HG03175 (cell line): ENCODE measurements around the gene NR5A1.

Source experiments
- ATAC-seq: cut with Tn5 transposase; IDR thresholded peaks from one replicate; pipeline ENCODE4 v1.9.1; 2021; ENCODE audit warnings: mild to moderate bottlenecking, moderate library complexity; ENCODE audit not compliant: unreplicated experiment

Gene NR5A1

DNA sequence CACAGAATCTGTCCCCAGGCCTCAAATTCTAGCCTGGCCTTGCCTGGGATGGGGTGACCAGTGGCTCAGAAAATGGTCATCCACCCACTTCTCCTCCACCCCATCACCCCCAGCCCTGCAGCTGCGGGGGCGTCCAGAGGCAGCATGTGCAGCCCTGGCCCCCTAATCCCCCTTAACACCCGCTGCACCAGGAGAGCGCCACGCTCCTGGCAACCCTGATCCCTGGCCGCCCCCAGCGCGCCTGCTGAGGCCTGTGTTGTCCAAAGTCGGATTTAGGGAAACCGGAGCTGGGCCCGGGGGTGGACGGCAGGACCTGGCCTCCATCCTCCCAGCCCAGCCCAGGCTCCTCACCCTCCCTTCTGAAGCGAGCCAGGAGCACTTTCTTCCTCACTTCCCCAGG lies 22.0 kb downstream of the NR5A1 start:
- no peak for ATAC-seq

DNA sequence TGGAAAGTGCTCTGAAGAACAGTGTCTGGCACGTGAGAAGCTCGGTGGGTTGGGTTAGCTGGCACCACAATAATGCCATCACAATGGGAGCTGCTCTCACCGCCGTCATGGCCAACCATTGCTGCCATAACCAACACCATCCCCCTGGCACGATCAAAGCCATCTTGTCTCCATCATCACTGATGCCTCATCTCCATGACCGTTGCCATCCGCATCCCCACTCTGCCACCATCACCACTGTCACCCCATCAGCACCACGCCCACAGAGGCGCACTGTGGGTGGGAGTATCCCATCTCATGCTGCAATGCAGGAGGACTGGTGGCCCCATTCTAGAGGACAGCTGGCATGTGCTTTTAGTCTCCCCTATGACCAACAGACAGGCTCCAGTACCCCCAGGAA lies 23.7 kb downstream of the NR5A1 start:
- ATAC-seq = no peak

DNA sequence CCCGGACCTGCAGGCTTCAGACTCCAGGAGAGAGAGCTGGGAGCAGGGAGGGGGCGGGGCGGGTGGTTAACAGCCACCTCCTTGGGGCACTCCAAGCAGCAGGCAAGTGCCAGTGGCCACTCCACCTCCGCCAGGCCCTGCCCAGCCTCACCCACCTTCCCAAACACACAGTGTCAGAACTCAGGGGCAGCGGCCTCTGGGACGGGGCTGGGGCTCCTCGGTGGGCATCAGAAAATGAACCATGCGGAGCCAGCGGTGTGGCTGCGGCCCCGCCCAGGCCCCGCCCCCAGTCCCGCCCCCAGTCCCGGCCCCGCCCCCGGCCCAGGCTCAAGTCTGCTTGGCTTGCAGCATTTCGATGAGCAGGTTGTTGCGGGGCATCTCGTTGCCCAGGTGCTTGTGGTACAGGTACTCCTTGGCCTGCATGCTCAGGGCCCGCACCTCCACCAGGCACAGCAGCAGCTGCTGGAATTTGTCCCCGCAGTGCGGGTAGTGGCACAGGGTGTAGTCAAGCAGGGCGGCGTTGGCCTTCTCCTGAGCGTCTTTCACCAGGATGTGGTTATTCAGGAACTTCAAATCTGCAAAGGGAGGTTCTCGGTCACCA lies 24.7 kb downstream of the NR5A1 start:
- ATAC-seq = no peak

DNA sequence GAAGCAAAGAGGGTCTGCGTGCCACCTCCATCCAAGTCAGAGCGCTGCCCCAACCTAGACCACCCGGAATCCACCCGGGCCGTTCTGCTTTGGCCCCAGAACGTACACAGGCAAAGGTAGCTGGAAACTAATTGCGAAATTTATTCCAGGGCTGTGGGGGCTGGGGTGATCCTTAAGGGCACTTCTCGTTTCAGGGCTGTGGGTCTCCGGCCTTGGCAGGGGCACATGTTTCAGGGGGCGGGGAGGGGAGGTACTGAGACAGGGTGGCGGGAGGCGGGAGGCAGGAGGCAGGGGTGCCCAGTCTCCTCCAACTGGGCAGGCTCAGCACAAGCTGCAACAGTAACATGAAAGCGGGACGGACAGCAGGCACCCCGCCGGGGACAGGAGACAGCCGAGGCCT lies 26.1 kb downstream of the NR5A1 start:
- ATAC-seq = no peak

DNA sequence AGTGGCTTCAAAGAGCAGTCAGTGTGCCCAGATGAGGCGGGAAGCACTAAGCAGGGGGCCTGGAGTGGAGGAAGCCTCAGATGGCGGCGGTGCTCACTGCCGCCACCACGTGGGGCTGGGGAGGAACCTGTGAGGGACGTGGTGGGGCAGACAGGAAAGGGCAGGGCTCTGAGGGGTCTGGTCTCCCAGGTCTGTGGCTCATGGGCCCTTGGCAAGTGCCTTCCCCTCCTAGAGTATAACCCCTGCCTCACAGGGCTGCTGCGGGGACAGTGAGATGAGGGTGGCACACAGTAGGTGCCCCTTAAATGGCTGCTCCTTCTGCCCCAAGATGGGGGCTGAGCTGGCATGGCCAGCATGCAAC lies 26.6 kb downstream of the NR5A1 start:
- no peak for ATAC-seq

DNA sequence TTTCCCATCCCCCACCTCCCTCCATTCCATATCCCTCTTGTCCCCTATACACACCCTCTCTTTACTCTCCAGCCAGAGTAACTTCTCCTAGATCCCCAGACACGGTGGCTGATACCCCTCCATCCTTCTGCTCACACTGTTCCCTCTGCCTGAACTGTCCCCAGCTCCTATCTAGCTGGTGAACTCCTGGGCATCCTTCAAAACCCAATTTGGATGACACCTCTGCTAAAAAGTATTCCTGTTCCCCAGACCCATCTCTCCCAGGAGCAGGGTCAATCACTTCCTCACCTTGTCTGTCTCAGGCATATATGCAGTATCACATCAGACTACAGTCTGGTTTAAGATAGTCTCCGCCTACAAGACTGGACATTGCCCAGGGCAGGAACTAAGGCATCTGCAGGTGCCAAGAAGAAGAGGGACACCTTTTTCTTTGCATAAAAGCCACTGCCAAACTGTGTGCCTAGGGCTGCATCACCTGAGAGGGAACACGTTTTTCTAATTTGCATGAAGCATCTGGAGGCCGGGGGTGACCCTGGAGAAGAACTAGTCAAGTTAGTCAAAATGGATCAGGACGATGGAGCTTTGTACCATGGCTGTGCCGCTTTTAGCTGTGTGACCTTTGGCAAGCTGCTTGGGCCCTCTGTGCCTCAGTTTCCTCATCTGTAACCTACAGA lies 27.1 kb downstream of the NR5A1 start:
- no peak for ATAC-seq

DNA sequence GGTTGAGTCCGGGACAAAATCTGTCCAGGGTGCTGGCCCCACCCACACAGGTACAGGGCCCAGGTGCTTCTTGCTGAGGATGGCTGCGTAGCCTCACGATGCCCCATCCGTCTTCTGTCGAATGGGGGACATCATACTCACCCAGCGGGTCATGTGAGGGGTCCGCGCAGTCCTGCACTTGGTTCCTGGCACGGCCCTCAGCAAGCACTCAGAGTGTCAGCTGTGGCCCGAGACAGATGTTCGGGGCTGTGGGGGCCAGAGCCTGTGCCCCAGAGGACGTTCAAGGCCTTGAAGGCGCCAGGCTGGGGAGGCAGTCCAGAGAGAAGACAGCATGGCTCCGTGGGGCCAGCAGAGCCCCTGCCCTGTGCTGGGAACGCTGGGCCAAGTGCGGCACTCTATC lies 27.8 kb downstream of the NR5A1 start:
- ATAC-seq = no peak

DNA sequence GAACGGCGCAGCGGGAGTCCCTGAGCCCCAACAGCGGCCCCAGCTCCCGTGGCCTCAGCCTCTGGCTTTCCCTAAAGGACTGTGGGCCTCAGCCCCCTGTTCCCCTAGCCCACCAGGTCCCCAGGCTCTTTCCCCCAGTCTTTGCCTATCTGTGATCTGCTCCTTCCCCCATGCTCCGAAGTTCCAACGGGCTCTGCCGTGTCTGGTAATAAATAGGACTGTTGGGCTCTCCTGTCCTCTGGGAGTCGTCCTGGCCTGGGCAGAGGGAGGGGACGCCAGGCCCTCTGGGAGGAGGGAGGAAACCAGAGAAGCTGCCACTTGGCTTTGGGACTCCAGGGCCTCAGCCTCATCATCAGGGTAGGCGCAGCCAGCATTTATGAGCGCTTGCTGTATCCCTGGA lies 28.8 kb downstream of the NR5A1 start:
- ATAC-seq = no peak

DNA sequence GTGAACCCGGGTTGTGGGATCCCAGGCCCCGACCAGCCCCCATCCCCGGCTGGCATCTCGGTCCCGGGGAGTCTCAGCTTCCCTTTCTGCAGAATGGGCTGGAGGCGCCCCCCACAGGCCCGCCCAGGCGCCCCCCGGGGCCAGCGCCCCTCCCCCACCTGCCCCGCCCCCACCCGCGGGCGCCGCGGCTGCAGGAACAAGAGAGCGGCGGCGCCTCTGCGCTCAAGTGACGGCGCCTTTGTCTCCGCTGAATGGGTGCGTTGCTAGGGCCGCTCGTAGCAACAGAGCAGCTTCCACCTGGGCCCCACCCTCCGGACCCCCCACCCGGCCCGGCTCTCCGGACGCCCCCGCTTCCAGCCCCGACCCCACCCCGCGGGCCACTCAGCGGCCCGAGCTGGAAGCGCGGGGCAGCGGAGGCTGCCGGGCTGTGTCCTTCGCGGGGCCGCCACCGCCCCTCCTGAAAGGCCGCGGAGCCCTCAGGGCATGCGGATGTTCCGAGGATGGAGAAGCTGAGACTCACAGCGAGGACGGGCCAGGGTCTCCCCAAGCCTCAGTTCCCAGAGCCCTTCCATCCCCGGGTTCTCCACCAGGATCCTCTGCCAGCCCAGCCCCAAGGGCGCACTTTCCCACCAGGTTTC lies 29.4 kb downstream of the NR5A1 start:
- ATAC-seq = no peak

DNA sequence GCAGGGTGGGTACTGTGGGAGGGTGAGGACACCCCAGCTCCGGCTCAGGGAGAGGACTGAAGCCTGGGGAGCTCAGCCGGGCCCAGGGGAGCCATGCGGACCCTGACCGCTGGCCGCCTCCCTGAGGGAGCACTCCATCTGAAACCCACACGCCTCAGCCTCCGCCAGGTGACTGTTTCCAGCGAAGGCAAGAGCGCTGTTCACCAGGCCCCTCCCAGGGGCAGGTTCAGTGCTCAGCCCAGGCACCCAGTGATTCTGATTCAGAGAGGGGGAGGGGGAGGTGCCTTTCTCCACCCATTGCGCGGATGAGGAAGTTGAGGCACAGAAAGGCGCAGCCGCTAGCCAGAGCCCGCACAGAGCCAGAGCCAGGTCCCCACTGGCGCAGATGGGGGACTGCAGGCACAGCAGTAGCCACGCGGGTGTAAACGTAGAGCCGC lies 30.0 kb downstream of the NR5A1 start:
- no peak for ATAC-seq

DNA sequence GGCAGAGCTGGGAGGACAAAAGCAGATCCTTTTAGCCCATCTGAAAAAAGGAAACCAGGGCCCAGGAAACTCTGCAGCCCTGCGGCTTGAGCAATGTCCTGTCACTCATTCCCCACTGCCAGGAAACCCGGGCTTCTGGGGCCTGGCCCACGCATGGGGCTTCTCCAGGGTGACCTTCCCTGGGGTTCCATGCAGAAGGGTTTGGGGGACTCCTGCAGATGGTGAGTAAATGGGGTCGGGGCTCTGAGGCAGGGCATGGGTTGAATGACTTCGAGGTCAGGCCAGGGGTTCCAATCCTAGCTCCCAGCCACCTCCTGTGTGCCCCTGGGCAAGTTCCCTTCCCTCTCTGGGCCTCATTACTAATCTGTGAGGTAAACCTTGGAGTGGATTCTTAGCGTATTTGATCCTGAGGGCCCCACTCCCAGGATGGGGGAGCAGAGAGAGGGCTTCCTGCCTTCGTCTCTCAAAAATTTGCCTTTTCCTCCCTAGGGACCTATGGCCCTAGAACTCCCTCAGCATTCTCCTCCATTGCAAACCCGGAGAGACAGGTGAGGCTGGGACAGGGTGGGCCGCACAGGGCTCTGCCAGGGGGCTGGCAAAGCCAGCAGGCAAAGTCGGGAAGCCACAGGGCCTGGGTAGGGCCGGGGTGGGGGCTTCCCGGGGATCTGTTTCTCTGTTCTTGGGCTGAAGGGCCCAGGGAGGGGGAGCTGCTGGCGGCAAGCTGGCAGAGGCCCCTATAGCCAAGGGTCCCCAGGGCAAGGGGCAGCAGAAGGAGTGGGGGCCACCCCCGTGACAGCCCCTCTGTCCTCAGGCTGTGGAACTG lies 31.1 kb downstream of the NR5A1 start:
- ATAC-seq = no peak

DNA sequence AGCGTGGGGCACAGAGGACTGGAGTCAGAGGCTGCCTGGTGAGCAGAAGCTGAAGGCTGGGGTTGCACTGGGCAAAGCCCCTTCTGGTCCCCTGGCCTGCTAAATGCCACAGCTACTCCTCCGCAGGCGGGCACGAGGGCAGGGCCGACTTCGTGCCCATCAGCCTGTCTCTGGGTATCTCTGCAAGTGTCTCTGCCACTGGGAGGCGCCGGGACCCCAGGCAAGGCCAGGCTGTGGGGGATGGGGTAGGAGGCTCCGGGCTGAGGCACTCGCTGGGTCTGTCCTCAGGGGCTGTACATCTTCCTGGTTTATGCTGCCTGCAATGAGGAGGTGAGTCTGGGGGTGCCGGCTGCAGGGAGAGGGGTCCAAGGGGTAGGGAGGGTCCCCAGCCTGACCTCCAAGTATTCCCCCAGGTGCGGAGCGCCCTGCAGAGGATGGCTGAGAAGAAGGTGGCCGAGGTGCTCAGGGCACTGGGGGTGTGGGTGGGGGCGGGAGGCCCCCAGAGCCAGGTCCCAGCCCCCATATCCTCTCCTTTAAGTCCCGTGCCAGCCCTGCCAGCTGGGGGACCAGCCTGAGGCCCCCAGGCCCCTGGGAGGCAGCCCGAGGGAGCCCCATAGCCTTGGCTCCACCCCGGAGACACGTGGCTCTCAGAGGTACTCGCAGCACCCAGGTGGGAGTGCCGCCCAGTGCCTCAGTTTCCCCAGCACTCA lies 31.9 kb downstream of the NR5A1 start:
- ATAC-seq = no peak

DNA sequence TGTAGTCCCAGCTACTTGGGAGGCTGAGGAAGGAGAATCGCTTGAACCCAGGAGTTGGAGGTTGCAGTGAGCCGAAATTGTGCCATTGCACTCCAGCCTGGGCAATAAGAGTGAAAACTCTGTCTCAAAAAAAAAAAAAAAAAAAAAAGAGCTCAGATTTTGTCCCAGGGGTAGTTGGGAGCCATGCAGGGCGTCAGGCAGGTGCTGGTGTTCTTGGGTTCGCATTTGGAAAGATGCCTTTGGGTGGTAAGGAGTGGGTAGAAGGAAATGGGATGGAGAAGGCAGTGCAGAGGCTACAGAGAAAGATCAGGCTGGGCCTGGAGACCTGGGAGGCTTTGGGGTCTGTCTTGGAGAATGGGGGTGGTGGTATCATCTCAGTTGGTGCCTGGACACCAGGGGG lies 33.0 kb downstream of the NR5A1 start:
- ATAC-seq = no peak

DNA sequence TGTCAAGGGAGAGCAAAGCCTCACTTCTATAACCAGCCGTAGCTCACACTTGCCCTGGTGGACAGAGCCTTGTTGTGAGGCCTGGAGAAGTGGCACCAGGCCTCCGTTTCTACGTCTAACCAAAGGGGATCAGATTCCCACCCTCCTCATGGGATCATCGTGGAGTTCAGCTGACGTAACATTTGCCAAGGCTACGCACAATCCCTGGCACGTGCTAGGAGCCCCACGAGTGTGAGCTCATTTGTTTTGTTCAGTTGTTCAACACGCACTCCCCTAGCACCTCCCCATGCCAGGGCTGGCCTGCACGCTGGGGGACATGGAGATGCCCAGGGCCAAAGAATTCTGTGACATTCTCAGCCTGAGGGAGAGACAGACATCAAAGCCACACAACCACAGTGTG lies 33.9 kb downstream of the NR5A1 start:
- no peak for ATAC-seq

DNA sequence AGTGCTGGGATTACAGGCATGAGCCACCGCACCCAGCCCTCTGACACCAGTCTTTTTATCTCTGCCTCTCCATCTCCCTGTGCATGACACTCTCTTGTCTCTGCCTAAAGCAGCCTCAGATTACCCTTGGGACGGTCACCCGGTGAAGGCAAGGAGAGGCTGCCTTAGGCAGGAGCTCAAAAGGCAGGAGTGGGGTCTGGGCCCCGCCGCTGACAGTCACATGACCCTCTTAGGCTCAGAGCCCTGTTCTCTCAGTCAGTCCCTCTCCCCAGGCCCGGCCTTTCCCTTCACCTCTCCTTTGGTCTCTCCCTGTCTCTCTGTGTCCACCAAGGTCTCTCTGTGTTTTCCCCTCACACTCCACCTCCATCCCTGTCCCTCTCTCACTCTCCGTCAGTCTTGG lies 34.4 kb downstream of the NR5A1 start:
- no peak for ATAC-seq

DNA sequence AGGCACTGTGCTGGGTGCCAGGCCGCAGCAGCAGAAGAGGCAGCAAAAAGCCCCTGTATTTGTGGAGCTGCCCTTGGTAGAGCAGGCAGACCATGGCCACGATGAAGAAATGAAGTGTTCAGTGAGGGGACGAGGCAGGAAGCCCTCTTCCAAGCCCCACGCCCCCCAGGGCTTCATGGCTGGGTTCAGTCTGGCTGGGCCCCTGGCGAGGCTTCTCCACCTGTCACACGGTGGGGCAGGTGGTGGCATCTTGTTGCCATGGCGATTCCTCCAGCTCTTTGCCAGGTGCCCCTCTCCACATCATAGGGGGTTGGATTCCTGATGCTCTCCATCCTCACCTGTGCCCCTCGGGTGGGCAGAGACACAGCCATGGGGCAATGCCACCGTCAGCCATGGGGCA lies 35.4 kb downstream of the NR5A1 start:
- ATAC-seq = no peak

DNA sequence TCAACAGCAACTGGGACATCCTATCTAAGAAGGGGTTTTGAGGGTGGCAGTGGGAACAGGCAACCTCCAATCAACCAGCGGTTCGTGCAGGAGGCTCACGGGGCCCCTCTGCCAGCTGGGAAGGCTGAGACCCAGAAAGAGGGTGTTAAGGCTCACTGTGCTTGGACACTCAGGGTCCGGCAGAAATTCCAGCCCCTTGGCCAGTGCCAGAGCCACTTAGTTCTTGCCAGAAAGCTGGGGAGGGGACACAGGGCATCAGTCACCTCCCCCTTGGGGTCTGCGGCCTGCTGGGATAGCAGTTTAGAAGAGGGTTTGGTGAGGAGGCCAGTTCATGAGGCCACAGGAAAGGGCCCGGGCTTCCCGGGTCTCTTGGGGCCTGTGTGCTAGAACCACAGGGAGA lies 36.5 kb downstream of the NR5A1 start:
- no peak for ATAC-seq

DNA sequence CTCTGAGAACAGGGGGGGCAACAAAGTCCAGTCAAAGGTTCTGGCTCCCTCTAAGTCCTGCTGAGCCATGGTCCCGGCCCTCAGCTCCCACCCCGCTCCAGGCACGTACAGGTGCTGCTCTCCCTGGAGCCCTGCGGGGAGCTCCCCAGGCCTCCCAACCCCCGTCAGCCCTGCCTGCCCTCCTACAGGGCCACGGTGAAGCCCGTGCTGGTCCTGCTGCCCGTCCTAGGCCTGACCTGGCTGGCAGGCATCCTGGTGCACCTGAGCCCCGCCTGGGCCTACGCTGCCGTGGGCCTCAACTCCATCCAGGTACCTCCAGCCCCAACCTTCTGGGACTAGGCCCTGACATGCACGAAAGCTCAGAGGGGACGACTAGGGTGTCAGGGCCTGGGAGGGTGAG lies 36.9 kb downstream of the NR5A1 start:
- ATAC-seq = no peak

DNA sequence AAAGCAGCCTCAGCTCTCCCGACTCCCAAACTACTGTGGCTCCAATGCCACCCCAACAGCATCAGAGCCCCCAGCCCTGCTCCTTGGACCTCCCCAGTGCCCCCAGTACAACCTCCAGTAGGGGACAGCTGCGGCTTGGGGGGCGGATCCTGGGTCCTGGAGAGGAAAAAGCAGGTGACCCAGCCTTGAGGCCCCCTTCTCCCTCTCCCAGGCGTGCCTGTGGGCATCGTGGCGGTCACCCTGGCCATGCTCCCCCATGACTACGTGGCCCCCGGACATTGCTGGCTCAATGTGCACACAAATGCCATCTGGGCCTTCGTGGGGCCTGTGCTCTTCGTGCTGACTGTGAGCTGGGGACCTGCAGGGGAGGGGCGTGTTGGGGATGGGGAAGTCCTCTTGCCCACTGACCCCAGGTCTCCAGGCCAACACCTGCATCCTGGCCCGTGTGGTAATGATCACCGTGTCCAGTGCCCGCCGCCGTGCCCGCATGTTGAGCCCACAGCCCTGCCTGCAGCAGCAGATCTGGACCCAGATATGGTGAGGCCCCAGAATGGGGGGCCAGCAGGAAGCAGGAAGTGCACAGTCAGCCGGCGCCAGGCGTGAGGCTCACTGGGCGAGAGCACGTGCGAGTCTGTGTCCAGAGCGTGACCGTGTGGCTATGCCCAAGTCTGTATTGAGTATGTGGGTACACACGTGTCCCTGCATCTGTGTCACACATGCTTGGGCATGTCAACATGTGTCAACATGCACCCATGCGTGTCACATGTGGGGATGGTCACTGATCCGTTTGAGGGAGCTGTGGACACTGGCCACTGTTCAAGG lies 38.0 kb downstream of the NR5A1 start:
- ATAC-seq = no peak

DNA sequence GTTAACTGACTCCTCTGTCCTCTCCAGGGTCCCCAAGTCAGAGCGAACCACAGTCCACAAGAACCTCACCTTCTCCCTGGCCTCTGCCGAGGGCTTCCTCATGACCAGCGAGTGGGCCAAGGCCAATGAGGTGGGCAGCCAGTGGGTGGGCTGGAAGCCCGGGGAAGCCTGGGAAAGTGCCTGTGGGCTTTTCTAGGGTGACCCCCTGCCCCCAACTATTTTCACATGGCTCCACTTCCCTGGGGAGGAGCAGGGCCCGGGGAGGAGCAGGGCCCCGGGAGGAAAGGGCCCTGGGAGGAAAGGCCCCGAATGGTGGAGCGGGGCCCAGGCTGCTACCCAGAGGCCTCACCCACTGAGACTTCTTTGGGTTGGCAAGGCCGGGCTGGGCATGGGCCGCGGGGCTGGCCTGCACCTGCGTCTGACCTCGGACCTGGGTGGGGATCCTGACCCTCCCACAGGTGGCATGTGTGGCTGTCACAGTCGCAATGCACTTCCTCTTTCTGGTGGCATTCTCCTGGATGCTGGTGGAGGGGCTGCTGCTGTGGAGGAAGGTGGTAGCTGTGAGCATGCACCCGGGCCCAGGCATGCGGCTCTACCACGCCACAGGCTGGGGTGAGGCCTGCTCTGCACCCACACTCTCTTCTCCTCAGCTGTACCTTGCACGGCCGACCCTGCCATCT lies 39.0 kb downstream of the NR5A1 start:
- ATAC-seq = no peak
